ENCODE measurements around the gene CELSR2. TPM values are rescaled to one million over a fixed set of nuclear protein-coding genes. Genes with fewer than 3 reads are reported as not detected.
"Not testable (repeated sequence)": the region's sequence is repeated elsewhere in the genome, so short reads cannot be mapped to it uniquely, and the experiment has no call there.

CELSR2 gene
- total RNA-seq, 4 donors from 2014 or later = 7.8 to 20.4 (median 10.5) TPM

- Histone ChIP-seq H3K4me3 (no peak overlapping the region), H3K4me1 (peaks cover 47 to 75% (median 69%) of the 10 kb centered on the region in 4 donors), H3K27me3 (no peaks in the 10 kb centered on the region), H3K36me3 (peaks cover 0 to 6% (median 0%) of the 10 kb centered on the region in 4 donors), H3K27ac (replicated peaks in 1 of 4) (peak overlapping the region; percentile 69 to 79 (median 72)), H3K9me3 (no peaks in the 10 kb centered on the region)
- no peak for DNase-seq (ENCODE audit: extremely low spot score)
- 49% methylated on average over 8 of the region's 8 CpGs for WGBS
- intact Hi-C loops (cut with DNase I) = no loop called here
- no peak for TF ChIP-seq EP300 (IDR thresholded peaks at IDR 0.05)
- peak; percentile 23 to 57 for TF ChIP-seq POLR2AphosphoS5 (IDR thresholded peaks at IDR 0.05)
These were observed 55.0 kb downstream of the CELSR2 start for GRCh38 chr1:109304226-109304920.

GRCh38 chr1:109305991-109306390 is 56.7 kb downstream of the CELSR2 start:
- DNase-seq (ENCODE audit: extremely low spot score); H3K27me3 ChIP-seq; H3K4me3 ChIP-seq; H3K36me3 ChIP-seq; intact Hi-C loops (cut with DNase I); H3K9me3 ChIP-seq: not testable (repeated sequence)
- H3K27ac ChIP-seq (replicated peaks in 1 of 4) = peak overlapping the region; percentile 69 to 79 (median 72)
- WGBS = 53% methylated on average over 8 of the region's 10 CpGs
- peaks cover 38 to 72% (median 70%) of the 10 kb centered on the region in 4 donors for H3K4me1 ChIP-seq

- Histone ChIP-seq H3K27me3 (no peaks in the 10 kb centered on the region), H3K36me3 (peaks cover 0 to 18% (median 10%) of the 10 kb centered on the region in 4 donors), H3K27ac (replicated peaks in 1 of 4) (peak within 1 kb of the TSS; percentile 69 to 79 (median 72)), H3K4me1 (peaks cover 38 to 72% (median 70%) of the 10 kb centered on the region in 4 donors), H3K4me3 (no peak within 1 kb of the TSS), H3K9me3 (no peaks in the 10 kb centered on the region)
- intact Hi-C loops (cut with DNase I) = no loop called here
- TF ChIP-seq EP300 (IDR thresholded peaks at IDR 0.05) (no peak), POLR2AphosphoS5 (IDR thresholded peaks at IDR 0.05) (no peak), CTCF (IDR thresholded peaks at IDR 0.05) (no peak), POLR2A (IDR thresholded peaks at IDR 0.05; ENCODE audit: low read depth) (no peak)
- WGBS = 60% methylated on average over 3 of the region's 7 CpGs
- no peak for DNase-seq (ENCODE audit: extremely low spot score)
These were observed 57.5 kb downstream of the CELSR2 start, which contains the start of gene MYBPHL for GRCh38 chr1:109306832-109307273. MYBPHL (minus strand) TSS chr1:109307011; CDS start chr1:109306991, 20 bp downstream.

GRCh38 chr1:109307274-109308021 is 58.1 kb downstream of the CELSR2 start:
- peaks cover 38 to 76% (median 71%) of the 10 kb centered on the region in 4 donors for H3K4me1 ChIP-seq
- intact Hi-C loops (cut with DNase I) = no loop called here
- H3K27me3 ChIP-seq = no peaks in the 10 kb centered on the region

GRCh38 chr1:109309347-109309746 is 60.0 kb downstream of the CELSR2 start:
- intact Hi-C loops (cut with DNase I) = no loop called here
- Histone ChIP-seq H3K9me3 (no peaks in the 10 kb centered on the region), H3K4me3 (no peak overlapping the region), H3K27me3 (no peaks in the 10 kb centered on the region), H3K27ac (replicated peaks in 1 of 4) (peak overlapping the region; percentile 69 to 79 (median 72)), H3K4me1 (peaks cover 35 to 80% (median 65%) of the 10 kb centered on the region in 4 donors), H3K36me3 (peaks cover 0 to 43% (median 31%) of the 10 kb centered on the region in 4 donors)
- TF ChIP-seq POLR2A (IDR thresholded peaks at IDR 0.05; ENCODE audit: low read depth) (no peak), EP300 (IDR thresholded peaks at IDR 0.05) (no peak), CTCF (IDR thresholded peaks at IDR 0.05) (no peak), POLR2AphosphoS5 (IDR thresholded peaks at IDR 0.05) (no peak)
- DNase-seq (ENCODE audit: extremely low spot score) = no peak
- 32% methylated on average over 2 of the region's 2 CpGs for WGBS

More at GRCh38 chr1:109307274-109308021, 58.1 kb downstream of the CELSR2 start:
- H3K36me3 ChIP-seq = peaks cover 0 to 24% (median 12%) of the 10 kb centered on the region in 4 donors
- H3K9me3 ChIP-seq = no peaks in the 10 kb centered on the region
- no peak overlapping the region for H3K4me3 ChIP-seq
- peak overlapping the region; percentile 69 to 79 (median 72) for H3K27ac ChIP-seq (replicated peaks in 1 of 4)
- WGBS = 57% methylated on average over 13 of the region's 14 CpGs
- no peak for TF ChIP-seq POLR2AphosphoS5 (IDR thresholded peaks at IDR 0.05)
- no peak for TF ChIP-seq CTCF (IDR thresholded peaks at IDR 0.05)
- TF ChIP-seq POLR2A (IDR thresholded peaks at IDR 0.05; ENCODE audit: low read depth) = no peak
- no peak for TF ChIP-seq EP300 (IDR thresholded peaks at IDR 0.05)
- no peak for DNase-seq (ENCODE audit: extremely low spot score)

All from esophagus muscularis mucosa (tissue), 4 donors.